H9 (cell line): Measurements from ENCODE around the gene SLC5A12. TPM values are rescaled to one million over a fixed set of nuclear protein-coding genes. Genes with fewer than 3 reads are reported as not detected.

Source experiments
- DNase-seq: peaks from one replicate; pipeline ENCODE4 v3.0.0-alpha.2; 2017
- H2AFZ ChIP-seq: one replicate; pipeline ENCODE4 v1.6.1; 2013; ENCODE audit warnings: mild to moderate bottlenecking, low read length, control low read depth, moderate library complexity
- H2AK5ac ChIP-seq: 2 replicates; pipeline ENCODE4 v1.6.1; 2013; ENCODE audit warnings: low read length, control low read depth, mixed read lengths; ENCODE audit not compliant: insufficient read length
- H2BK120ac ChIP-seq: one replicate; pipeline ENCODE4 v1.6.1; 2013; ENCODE audit warnings: low read depth, mild to moderate bottlenecking, low read length, control low read depth, inconsistent platforms; ENCODE audit not compliant: poor library complexity, severe bottlenecking
- H2BK12ac ChIP-seq: 2 replicates; pipeline ENCODE4 v1.6.1; 2013; ENCODE audit warnings: low read length, control low read depth, mixed read lengths, low read depth; ENCODE audit not compliant: insufficient read length
- H2BK15ac ChIP-seq: 2 replicates; pipeline ENCODE4 v1.6.1; 2013; ENCODE audit warnings: low read depth, low read length, control low read depth
- H2BK20ac ChIP-seq: one replicate; pipeline ENCODE4 v1.6.1; 2013; ENCODE audit warnings: low read depth, mild to moderate bottlenecking, low read length, control low read depth, inconsistent platforms; ENCODE audit not compliant: poor library complexity, severe bottlenecking
- H2BK5ac ChIP-seq: 2 replicates; pipeline ENCODE4 v1.6.1; 2013; ENCODE audit warnings: low read length, control low read depth, mixed read lengths; ENCODE audit not compliant: insufficient read length
- H3K14ac ChIP-seq: 2 replicates; pipeline ENCODE4 v1.6.1; 2013; ENCODE audit warnings: low read length, control low read depth; ENCODE audit not compliant: insufficient read depth
- H3K18ac ChIP-seq: 2 replicates; pipeline ENCODE4 v1.6.1; 2013; ENCODE audit warnings: low read depth, mild to moderate bottlenecking, mixed read lengths, low read length, control low read depth; ENCODE audit not compliant: insufficient read length
- H3K23ac ChIP-seq: 2 replicates; pipeline ENCODE4 v1.6.1; 2013; ENCODE audit warnings: low read length, control low read depth, mixed read lengths, low read depth; ENCODE audit not compliant: insufficient read length
- H3K23me2 ChIP-seq: 2 replicates; pipeline ENCODE4 v1.6.1; 2013; ENCODE audit warnings: low read depth, mild to moderate bottlenecking, mixed read lengths, low read length, control low read depth; ENCODE audit not compliant: insufficient read length, poor library complexity, severe bottlenecking
- H3K27ac ChIP-seq: 2 replicates; pipeline ENCODE4 v1.5.1; 2013; ENCODE audit warnings: low read length, control low read depth, mixed read lengths, low read depth; ENCODE audit not compliant: insufficient read length
- H3K27me3 ChIP-seq: 2 replicates; pipeline ENCODE4 v1.6.1; 2013; ENCODE audit warnings: low read length, control low read depth, inconsistent platforms; ENCODE audit not compliant: insufficient read depth
- H3K4ac ChIP-seq: 2 replicates; pipeline ENCODE4 v1.6.1; 2013; ENCODE audit warnings: low read depth, mild to moderate bottlenecking, control low read depth, inconsistent platforms, low read length, moderate library complexity
- H3K4me1 ChIP-seq: 2 replicates; pipeline ENCODE4 v1.6.1; 2013; ENCODE audit warnings: low read length, control low read depth, inconsistent platforms; ENCODE audit not compliant: insufficient read depth
- H3K4me2 ChIP-seq: 2 replicates; pipeline ENCODE4 v1.6.1; 2013; ENCODE audit warnings: low read length, control low read depth, mixed read lengths; ENCODE audit not compliant: insufficient read length, insufficient read depth
- H3K56ac ChIP-seq: 2 replicates; pipeline ENCODE4 v1.6.1; 2013; ENCODE audit warnings: low read depth, mild to moderate bottlenecking, mixed read lengths, low read length, control low read depth; ENCODE audit not compliant: insufficient read length
- H3K79me1 ChIP-seq: 2 replicates; pipeline ENCODE4 v1.6.1; 2013; ENCODE audit warnings: low read depth, mild to moderate bottlenecking, moderate library complexity, low read length, control low read depth, inconsistent platforms; ENCODE audit not compliant: insufficient read depth, poor library complexity, severe bottlenecking
- H3K79me2 ChIP-seq: 2 replicates; pipeline ENCODE4 v1.6.1; 2013; ENCODE audit warnings: low read length, control low read depth, inconsistent platforms; ENCODE audit not compliant: insufficient read depth
- H3K9ac ChIP-seq: 2 replicates; pipeline ENCODE4 v1.6.1; 2013; ENCODE audit warnings: low read length, control low read depth, mixed read lengths; ENCODE audit not compliant: insufficient read length; ENCODE audit errors: extremely low read depth
- H3K9me3 ChIP-seq: one replicate; pipeline ENCODE4 v1.6.1; 2013; ENCODE audit warnings: low read depth, low read length, inconsistent platforms; ENCODE audit not compliant: control insufficient read depth
- H3T11ph ChIP-seq: one replicate; pipeline ENCODE4 v1.6.1; 2013; ENCODE audit warnings: mild to moderate bottlenecking, low read length, control low read depth, inconsistent platforms
- H4K20me1 ChIP-seq: one replicate; pipeline ENCODE4 v1.6.1; 2013; ENCODE audit not compliant: control insufficient read depth, insufficient read length, insufficient read depth
- H4K5ac ChIP-seq: 2 replicates; pipeline ENCODE4 v1.6.1; 2013; ENCODE audit warnings: low read depth, mild to moderate bottlenecking, mixed read lengths, low read length, control low read depth; ENCODE audit not compliant: insufficient read length
- H4K8ac ChIP-seq: replicated peaks from 2 replicates; pipeline ENCODE4 v1.6.1; 2013; ENCODE audit warnings: low read length, control low read depth, mixed read lengths, low read depth; ENCODE audit not compliant: insufficient read length
- H4K91ac ChIP-seq: 2 replicates; pipeline ENCODE4 v1.6.1; 2013; ENCODE audit warnings: low read depth, mild to moderate bottlenecking, moderate library complexity, mixed read lengths, low read length, control low read depth; ENCODE audit not compliant: insufficient read length
- H3K27ac Mint-ChIP-seq, 3 experiments: 2 replicates in 2 of 3; 3 replicates in 1 of 3; pipeline ENCODE4 v1.8.0; 2020 to 2021; ENCODE audit warnings: mixed read lengths in 3 of 3, mild to moderate bottlenecking in 1 of 3, moderate library complexity in 1 of 3
- H3K27me3 Mint-ChIP-seq: 2 replicates; pipeline ENCODE4 v1.8.0; 2021; ENCODE audit warnings: low read depth, mild to moderate bottlenecking, moderate library complexity, mixed read lengths
- H3K36me3 Mint-ChIP-seq, 3 experiments: 2 replicates in 2 of 3; 3 replicates in 1 of 3; pipeline ENCODE4 v1.8.0; 2020 to 2021; ENCODE audit warnings: low read depth in 3 of 3, mixed read lengths in 3 of 3; ENCODE audit not compliant: insufficient read depth in 1 of 3
- H3K4me1 Mint-ChIP-seq, 2 experiments: 2 replicates each; pipeline ENCODE4 v1.8.0; 2020; ENCODE audit warnings: mixed read lengths in 2 of 2
- H3K4me3 Mint-ChIP-seq, 2 experiments: 2 replicates in 1 of 2; 3 replicates in 1 of 2; pipeline ENCODE4 v1.8.0; 2020 to 2021; ENCODE audit warnings: mild to moderate bottlenecking in 2 of 2, mixed read lengths in 2 of 2, moderate library complexity in 1 of 2
- H3K9me3 Mint-ChIP-seq, 2 experiments: 2 replicates in 1 of 2; 3 replicates in 1 of 2; pipeline ENCODE4 v1.8.0; 2020; ENCODE audit warnings: mild to moderate bottlenecking in 2 of 2, mixed read lengths in 2 of 2, moderate library complexity in 1 of 2
- WGBS: extraction: QIAGEN DNeasy Blood & Tissue Kit; methylation state at CpG from one replicate; pipeline ENCODE4 v1.1.7; 2013; ENCODE audit warnings: missing lambda C conversion rate, low lambda C conversion rate, mixed read lengths; ENCODE audit not compliant: insufficient read length; ENCODE audit errors: extremely low coverage; 5-methylcytosine and 5-hydroxymethylcytosine counted together
- total RNA-seq: library from RNA; stranded (reverse); gene quantifications from 2 replicates; pipeline ENCODE4 v1.2.1, GENCODE V29; 2021
- TF ChIP-seq, protein P1 (sequence below): fragments of 200-600 bp; sonication (generic); conservative IDR thresholded peaks from 3 replicates; pipeline ENCODE4 v1.8.0; 2021; ENCODE audit warnings: antibody characterized with exemption, mild to moderate bottlenecking

Gene SLC5A12
- total RNA-seq, 1 experiment from 2014 or later: 2.7 TPM

DNA sequence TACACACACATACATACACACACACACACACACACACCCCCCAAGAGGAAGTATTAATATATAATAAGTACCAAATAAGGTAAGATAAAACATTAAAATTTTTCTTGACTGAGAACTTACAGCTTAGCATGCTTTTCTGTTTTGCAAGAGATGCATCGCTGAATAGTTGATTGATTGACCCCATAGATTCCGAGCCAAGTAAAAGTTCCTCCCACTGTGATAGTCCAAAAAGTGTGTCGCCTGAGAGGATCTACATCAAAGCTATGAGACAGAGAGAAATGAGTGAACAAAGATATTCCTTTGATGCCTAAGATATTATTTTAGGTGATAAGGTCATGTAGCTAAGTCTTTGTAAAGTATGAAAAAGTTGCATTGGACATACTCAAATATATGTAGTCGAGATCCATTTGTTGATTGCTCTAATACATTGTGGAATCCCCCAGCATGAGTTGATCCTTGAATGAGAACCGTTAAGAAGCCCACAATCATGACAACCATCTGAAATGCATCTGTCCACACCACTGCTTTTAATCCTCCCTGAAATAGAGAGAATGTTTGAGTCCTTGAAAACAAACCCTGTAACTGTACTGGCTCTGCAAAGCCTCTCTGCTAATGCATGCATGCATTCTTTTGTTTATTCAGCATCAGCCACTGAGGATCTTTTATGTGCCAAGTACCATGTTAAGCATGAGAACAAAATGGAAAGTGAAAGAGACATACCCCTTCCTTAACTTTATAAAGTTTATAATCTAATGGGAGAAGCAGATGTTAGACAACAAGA is 18.3 kb downstream of the SLC5A12 start:
- WGBS: no CpG with 5 or more reads among the region's 5 CpGs
- no peaks in the 10 kb centered on the region for H3K23me2 ChIP-seq
- no peak overlapping the region for H3K27ac Mint-ChIP-seq
- DNase-seq: no peak
- H3K27me3 ChIP-seq: no peaks in the 10 kb centered on the region
- H3K79me1 ChIP-seq: no peaks in the 10 kb centered on the region
- H2BK5ac ChIP-seq: no peak overlapping the region
- no peak overlapping the region for H2BK20ac ChIP-seq
- H2AK5ac ChIP-seq: no peak overlapping the region
- no peak overlapping the region for H3K14ac ChIP-seq
- no peaks in the 10 kb centered on the region for H3K27me3 Mint-ChIP-seq
- H4K8ac ChIP-seq: no peak overlapping the region
- H3K4me2 ChIP-seq: no peak overlapping the region
- no peak overlapping the region for H3K23ac ChIP-seq
- no peak overlapping the region for H3K56ac ChIP-seq
- no peak overlapping the region for H2AFZ ChIP-seq
- no peaks in the 10 kb centered on the region for H3K9me3 ChIP-seq
- no peaks in the 10 kb centered on the region for H3K4me1 ChIP-seq
- no peaks in the 10 kb centered on the region for H3K9me3 Mint-ChIP-seq
- no peak overlapping the region for H4K5ac ChIP-seq
- H2BK15ac ChIP-seq: no peak overlapping the region
- no peak overlapping the region for H4K91ac ChIP-seq
- H3T11ph ChIP-seq: no peak overlapping the region
- no peak overlapping the region for H3K4me3 Mint-ChIP-seq
- H3K36me3 Mint-ChIP-seq: no peaks in the 10 kb centered on the region
- H3K18ac ChIP-seq: no peak overlapping the region
- H3K27ac ChIP-seq: no peak overlapping the region
- no peak overlapping the region for H3K4ac ChIP-seq
- no peak overlapping the region for H2BK12ac ChIP-seq
- H4K20me1 ChIP-seq: no peaks in the 10 kb centered on the region
- H3K4me1 Mint-ChIP-seq: peaks cover 8 to 14% of the 10 kb centered on the region in 2 experiments
- no peaks in the 10 kb centered on the region for H3K79me2 ChIP-seq
- no peak overlapping the region for H3K9ac ChIP-seq
- no peak overlapping the region for H2BK120ac ChIP-seq
- TF ChIP-seq, protein P1, sequence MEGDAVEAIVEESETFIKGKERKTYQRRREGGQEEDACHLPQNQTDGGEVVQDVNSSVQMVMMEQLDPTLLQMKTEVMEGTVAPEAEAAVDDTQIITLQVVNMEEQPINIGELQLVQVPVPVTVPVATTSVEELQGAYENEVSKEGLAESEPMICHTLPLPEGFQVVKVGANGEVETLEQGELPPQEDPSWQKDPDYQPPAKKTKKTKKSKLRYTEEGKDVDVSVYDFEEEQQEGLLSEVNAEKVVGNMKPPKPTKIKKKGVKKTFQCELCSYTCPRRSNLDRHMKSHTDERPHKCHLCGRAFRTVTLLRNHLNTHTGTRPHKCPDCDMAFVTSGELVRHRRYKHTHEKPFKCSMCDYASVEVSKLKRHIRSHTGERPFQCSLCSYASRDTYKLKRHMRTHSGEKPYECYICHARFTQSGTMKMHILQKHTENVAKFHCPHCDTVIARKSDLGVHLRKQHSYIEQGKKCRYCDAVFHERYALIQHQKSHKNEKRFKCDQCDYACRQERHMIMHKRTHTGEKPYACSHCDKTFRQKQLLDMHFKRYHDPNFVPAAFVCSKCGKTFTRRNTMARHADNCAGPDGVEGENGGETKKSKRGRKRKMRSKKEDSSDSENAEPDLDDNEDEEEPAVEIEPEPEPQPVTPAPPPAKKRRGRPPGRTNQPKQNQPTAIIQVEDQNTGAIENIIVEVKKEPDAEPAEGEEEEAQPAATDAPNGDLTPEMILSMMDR: no peak
